Caco-2 (cell line): ENCODE data around the gene KRTAP19-8. TPM values are rescaled to one million over a fixed set of nuclear protein-coding genes. Genes with fewer than 3 reads are reported as not detected.

Source experiments
- BruUV-seq: library from RNA; stranded (reverse); fragments of 400-500 nt; replicated peaks from 2 replicates; lab custom pipeline; 2021; lab: Mats Ljungman, UMichigan
- CTCF ChIA-PET: fragments of 300-600 bp; sonication (Branson Sonifier 250); formaldehyde crosslinking; loops from one replicate; lab custom pipeline; 2022; ENCODE audit warnings: antibody characterized with exemption; lab: Charles Lee
- POLR2A ChIA-PET: fragments of 300-600 bp; sonication (Branson Sonifier 250); formaldehyde crosslinking; loops from one replicate; lab custom pipeline; 2022; ENCODE audit warnings: antibody characterized with exemption; lab: Charles Lee
- DNase-seq, 2 experiments: peaks; one replicate each; pipeline versions ENCODE4 v3.0.0 to v3.0.0-alpha.2; 2020 to 2022
- H3K27me3 ChIP-seq: replicated peaks from 2 replicates; pipeline ENCODE4 v1.6.0; 2011; ENCODE audit warnings: low read length; ENCODE audit not compliant: control insufficient read depth, insufficient read depth
- H3K36me3 ChIP-seq: 2 replicates; pipeline ENCODE4 v1.5.1; 2011; ENCODE audit warnings: low read length; ENCODE audit not compliant: control insufficient read depth, insufficient read depth
- H3K4me1 ChIP-seq: fragments of 250-450 bp; sonication (Bioruptor Pico); 2 replicates; pipeline ENCODE4 v1.5.1; 2020; ENCODE audit warnings: mild to moderate bottlenecking
- H3K4me3 ChIP-seq: 2 replicates; pipeline ENCODE4 v1.5.1; 2011; ENCODE audit warnings: low read depth, mild to moderate bottlenecking, control low read depth, low read length
- H3K9me3 ChIP-seq: fragments of 250-450 bp; sonication (Bioruptor Pico); 2 replicates; pipeline ENCODE4 v1.5.1; 2020; ENCODE audit warnings: mild to moderate bottlenecking, moderate library complexity
- H3K27ac Mint-ChIP-seq: one replicate; pipeline ENCODE4 v1.8.0; 2022; ENCODE audit warnings: mixed read lengths; ENCODE audit not compliant: unreplicated experiment
- H3K27me3 Mint-ChIP-seq: one replicate; pipeline ENCODE4 v1.8.0; 2022; ENCODE audit warnings: mixed read lengths; ENCODE audit not compliant: insufficient read depth, unreplicated experiment
- H3K36me3 Mint-ChIP-seq: one replicate; pipeline ENCODE4 v1.8.0; 2022; ENCODE audit warnings: mild to moderate bottlenecking, mixed read lengths; ENCODE audit not compliant: insufficient read depth, unreplicated experiment
- H3K4me1 Mint-ChIP-seq: one replicate; pipeline ENCODE4 v1.8.0; 2022; ENCODE audit warnings: low read depth, mixed read lengths; ENCODE audit not compliant: unreplicated experiment
- H3K4me3 Mint-ChIP-seq: one replicate; pipeline ENCODE4 v1.8.0; 2022; ENCODE audit warnings: mild to moderate bottlenecking, moderate library complexity, mixed read lengths; ENCODE audit not compliant: unreplicated experiment
- H3K9me3 Mint-ChIP-seq: one replicate; pipeline ENCODE4 v1.8.0; 2022; ENCODE audit warnings: mixed read lengths; ENCODE audit not compliant: unreplicated experiment
- intact Hi-C: fragments of 100-400 bp; cut with micrococcal nuclease; formaldehyde crosslinking; loops from one replicate; pipeline ENCODE4 v1.10.0; 2022; ENCODE audit not compliant: unreplicated experiment
- total RNA-seq: library from RNA; stranded (reverse); gene quantifications from 2 replicates; pipeline ENCODE4 v1.2.3, GENCODE V29; 2022
- TF ChIP-seq, protein P1 (sequence below), 2 experiments: fragments of 200-600 bp in 1 of 2; IDR thresholded peaks; 1 replicate in 1 of 2; 2 replicates in 1 of 2; pipeline versions ENCODE4 v1.5.1 to v1.8.0; 2011 to 2022; ENCODE audit warnings: antibody characterized with exemption in 1 of 2, control low read depth in 1 of 2, inconsistent platforms in 1 of 2, low read depth in 1 of 2, low read length in 1 of 2, mild to moderate bottlenecking in 1 of 2, moderate library complexity in 1 of 2; ENCODE audit not compliant: insufficient read depth in 1 of 2, severe bottlenecking in 1 of 2, unreplicated experiment in 1 of 2

KRTAP19-8 gene
- total RNA-seq, 1 experiment from 2014 or later, result not detected

DNA sequence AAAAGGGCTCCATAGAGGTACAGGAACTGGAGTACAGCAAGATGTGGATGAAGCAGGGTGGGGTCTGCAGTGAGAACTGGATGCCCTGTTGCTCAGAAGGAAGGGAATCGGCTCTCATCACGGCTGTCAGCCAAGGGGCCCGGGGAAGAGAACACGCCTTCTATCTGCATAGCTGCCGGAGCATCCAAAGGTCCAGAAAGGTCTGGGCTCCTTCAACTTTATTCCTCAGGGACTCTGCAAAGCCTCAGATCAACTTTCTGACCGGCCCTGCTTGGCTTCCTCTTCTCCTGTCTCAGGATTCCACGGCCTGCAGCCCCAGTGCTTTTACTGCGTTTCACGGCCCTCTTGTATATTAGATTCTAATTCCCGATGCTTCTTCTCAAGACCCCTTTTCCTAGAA is 34.8 kb downstream of the KRTAP19-8 start:
- H3K4me3 ChIP-seq, result no peak overlapping the region
- Mint-ChIP-seq H3K9me3 (no peaks in the 10 kb centered on the region), H3K27ac (no peak overlapping the region), H3K27me3 (peaks cover 14% of the 10 kb centered on the region), H3K36me3 (no peaks in the 10 kb centered on the region), H3K4me1 (no peaks in the 10 kb centered on the region), H3K4me3 (no peak overlapping the region)
- TF ChIP-seq, protein P1, sequence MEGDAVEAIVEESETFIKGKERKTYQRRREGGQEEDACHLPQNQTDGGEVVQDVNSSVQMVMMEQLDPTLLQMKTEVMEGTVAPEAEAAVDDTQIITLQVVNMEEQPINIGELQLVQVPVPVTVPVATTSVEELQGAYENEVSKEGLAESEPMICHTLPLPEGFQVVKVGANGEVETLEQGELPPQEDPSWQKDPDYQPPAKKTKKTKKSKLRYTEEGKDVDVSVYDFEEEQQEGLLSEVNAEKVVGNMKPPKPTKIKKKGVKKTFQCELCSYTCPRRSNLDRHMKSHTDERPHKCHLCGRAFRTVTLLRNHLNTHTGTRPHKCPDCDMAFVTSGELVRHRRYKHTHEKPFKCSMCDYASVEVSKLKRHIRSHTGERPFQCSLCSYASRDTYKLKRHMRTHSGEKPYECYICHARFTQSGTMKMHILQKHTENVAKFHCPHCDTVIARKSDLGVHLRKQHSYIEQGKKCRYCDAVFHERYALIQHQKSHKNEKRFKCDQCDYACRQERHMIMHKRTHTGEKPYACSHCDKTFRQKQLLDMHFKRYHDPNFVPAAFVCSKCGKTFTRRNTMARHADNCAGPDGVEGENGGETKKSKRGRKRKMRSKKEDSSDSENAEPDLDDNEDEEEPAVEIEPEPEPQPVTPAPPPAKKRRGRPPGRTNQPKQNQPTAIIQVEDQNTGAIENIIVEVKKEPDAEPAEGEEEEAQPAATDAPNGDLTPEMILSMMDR (IDR thresholded peaks at IDR 0.05; ENCODE audit: insufficient read depth in 1 of 2, low read depth in 1 of 2, low read length in 1 of 2, severe bottlenecking in 1 of 2, unreplicated experiment in 1 of 2), result no peak
- H3K9me3 ChIP-seq, result no peaks in the 10 kb centered on the region
- ChIA-PET CTCF (no interaction called here), POLR2A (no interaction called here)
- intact Hi-C loops, result no loop called here
- no peaks in the 10 kb centered on the region for H3K36me3 ChIP-seq
- DNase-seq, result no peak
- no peaks in the 10 kb centered on the region for H3K27me3 ChIP-seq
- no peaks in the 10 kb centered on the region for H3K4me1 ChIP-seq
- BruUV-seq, result no TSS peak

DNA sequence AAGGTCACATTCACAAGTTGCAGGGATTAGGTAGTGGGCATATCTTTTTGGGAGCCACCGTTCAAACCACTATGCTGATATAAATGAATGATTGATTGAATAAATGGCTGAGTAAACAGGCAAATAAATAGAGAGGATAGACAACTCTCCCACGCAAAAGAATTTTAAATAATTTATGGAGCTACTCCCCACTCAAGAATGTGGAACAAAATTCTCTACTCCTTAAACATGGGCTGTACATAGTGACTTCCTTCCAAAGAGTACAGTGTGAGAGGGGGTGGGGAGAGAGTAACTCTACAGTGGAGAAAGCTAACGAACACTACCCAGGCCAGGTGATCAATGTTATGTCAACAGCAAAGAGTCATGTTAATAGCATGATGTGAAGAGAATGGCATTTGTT is 40.7 kb downstream of the KRTAP19-8 start:
- no peaks in the 10 kb centered on the region for H3K9me3 Mint-ChIP-seq
- POLR2A ChIA-PET, result no interaction called here

DNA sequence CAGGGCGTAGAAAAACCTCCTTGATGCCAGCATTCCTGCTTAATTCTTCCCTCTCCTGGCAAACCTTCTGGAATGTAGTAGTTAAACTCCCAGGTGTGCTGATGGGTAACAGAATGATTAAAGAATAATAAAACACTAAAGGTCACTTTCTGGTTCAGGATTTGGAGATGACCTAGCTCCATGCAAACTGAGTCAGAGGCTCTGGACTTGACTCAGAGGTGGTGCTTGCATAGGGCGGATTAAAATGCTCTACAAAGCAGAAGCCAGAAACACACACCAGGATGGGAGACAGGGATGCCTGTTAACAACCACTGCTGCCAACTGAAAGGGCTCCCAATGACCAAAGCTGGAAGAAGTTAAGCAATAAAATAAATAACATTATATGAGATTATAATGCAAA is 41.5 kb downstream of the KRTAP19-8 start:
- ChIA-PET CTCF (no interaction called here), POLR2A (no interaction called here)
- no peaks in the 10 kb centered on the region for H3K36me3 Mint-ChIP-seq
- H3K4me3 Mint-ChIP-seq, result no peak overlapping the region
- Histone ChIP-seq H3K9me3 (no peaks in the 10 kb centered on the region), H3K4me3 (no peak overlapping the region), H3K27me3 (no peaks in the 10 kb centered on the region), H3K4me1 (no peaks in the 10 kb centered on the region), H3K36me3 (no peaks in the 10 kb centered on the region)
- TF ChIP-seq, protein P1 (IDR thresholded peaks at IDR 0.05; ENCODE audit: insufficient read depth in 1 of 2, low read depth in 1 of 2, low read length in 1 of 2, severe bottlenecking in 1 of 2, unreplicated experiment in 1 of 2), result no peak
- H3K9me3 Mint-ChIP-seq, result no peaks in the 10 kb centered on the region
- no TSS peak for BruUV-seq
- intact Hi-C loops, result no loop called here
- H3K27me3 Mint-ChIP-seq, result peaks cover 25% of the 10 kb centered on the region
- DNase-seq, result no peak
- H3K4me1 Mint-ChIP-seq, result no peaks in the 10 kb centered on the region
- no peak overlapping the region for H3K27ac Mint-ChIP-seq

More for the DNA sequence above, 40.7 kb downstream of the KRTAP19-8 start:
- Mint-ChIP-seq H3K36me3 (no peaks in the 10 kb centered on the region), H3K27me3 (peaks cover 25% of the 10 kb centered on the region), H3K4me1 (no peaks in the 10 kb centered on the region), H3K4me3 (no peak overlapping the region), H3K27ac (no peak overlapping the region)
- Histone ChIP-seq H3K4me1 (no peaks in the 10 kb centered on the region), H3K36me3 (no peaks in the 10 kb centered on the region), H3K27me3 (no peaks in the 10 kb centered on the region), H3K4me3 (no peak overlapping the region), H3K9me3 (no peaks in the 10 kb centered on the region)
- intact Hi-C loops, result no loop called here
- CTCF ChIA-PET, result no interaction called here
- no peak for DNase-seq
- no TSS peak for BruUV-seq
- TF ChIP-seq, protein P1 (IDR thresholded peaks at IDR 0.05; ENCODE audit: insufficient read depth in 1 of 2, low read depth in 1 of 2, low read length in 1 of 2, severe bottlenecking in 1 of 2, unreplicated experiment in 1 of 2), result no peak
